ENCODE data around the gene HS3ST3A1.

The HS3ST3A1 gene

GRCh38 chr17:13491916-13492736, 109.6 kb downstream of the HS3ST3A1 start:
- no peak for DNase-seq (ENCODE audit: low read depth in 2 of 2)

GRCh38 chr17:13491491-13491890, 110.2 kb downstream of the HS3ST3A1 start:
- no peak for DNase-seq (ENCODE audit: low read depth in 2 of 2)

- no peak for DNase-seq (ENCODE audit: low read depth in 2 of 2)
Measured at GRCh38 chr17:13490906-13491482, 110.7 kb downstream of the HS3ST3A1 start.

GRCh38 chr17:13490427-13490826, 111.3 kb downstream of the HS3ST3A1 start:
- no peak for DNase-seq (ENCODE audit: low read depth in 2 of 2)

GRCh38 chr17:13485327-13485726, 116.4 kb downstream of the HS3ST3A1 start:
- no peak for DNase-seq (ENCODE audit: low read depth in 2 of 2)

GRCh38 chr17:13484020-13484419, 117.7 kb downstream of the HS3ST3A1 start:
- DNase-seq (ENCODE audit: low read depth in 2 of 2): no peak

GRCh38 chr17:13480877-13481276, 120.9 kb downstream of the HS3ST3A1 start:
- no peak for DNase-seq (ENCODE audit: low read depth in 2 of 2)

- DNase-seq (ENCODE audit: low read depth in 2 of 2): no peak
Measured at GRCh38 chr17:13478326-13478830, 123.4 kb downstream of the HS3ST3A1 start.

GRCh38 chr17:13477180-13477611, 124.5 kb downstream of the HS3ST3A1 start:
- DNase-seq (ENCODE audit: low read depth in 2 of 2): no peak

GRCh38 chr17:13476720-13477119, 125.0 kb downstream of the HS3ST3A1 start:
- DNase-seq (ENCODE audit: low read depth in 2 of 2): no peak

GRCh38 chr17:13475574-13476223, 126.0 kb downstream of the HS3ST3A1 start:
- no peak for DNase-seq (ENCODE audit: low read depth in 2 of 2)

- DNase-seq (ENCODE audit: low read depth in 2 of 2): no peak
Measured at GRCh38 chr17:13474073-13474800, 127.5 kb downstream of the HS3ST3A1 start.

- no peak for DNase-seq (ENCODE audit: low read depth in 2 of 2)
Measured at GRCh38 chr17:13465678-13466077, 136.1 kb downstream of the HS3ST3A1 start.

GRCh38 chr17:13462673-13463124, 139.0 kb downstream of the HS3ST3A1 start:
- DNase-seq (ENCODE audit: low read depth in 2 of 2): no peak

GRCh38 chr17:13462146-13462545, 139.6 kb downstream of the HS3ST3A1 start:
- DNase-seq (ENCODE audit: low read depth in 2 of 2): no peak

- no peak for DNase-seq (ENCODE audit: low read depth in 2 of 2)
Measured at GRCh38 chr17:13460261-13461000, 141.3 kb downstream of the HS3ST3A1 start.

- no peak for DNase-seq (ENCODE audit: low read depth in 2 of 2)
Measured at GRCh38 chr17:13457783-13458182, 143.9 kb downstream of the HS3ST3A1 start.

All from stimulated activated CD8-positive, alpha-beta memory T cell treated with anti-CD3 and anti-CD28 coated beads, Interleukin-7, amount 100 ng/mL, for 4 hours (primary cell).